Loucy (cell line): ENCODE measurements around the gene LRRC56.

Experiments
- H2AFZ ChIP-seq: fragments of 200-600 bp; sonication (generic); 2 replicates; pipeline ENCODE4 v1.6.0; 2016; ENCODE audit warnings: antibody characterized with exemption, mild to moderate bottlenecking, low read length, moderate library complexity
- H3F3A ChIP-seq: fragments of 200-600 bp; 2 replicates; pipeline ENCODE4 v1.6.0; 2016; ENCODE audit warnings: antibody characterized with exemption, low read depth, mild to moderate bottlenecking
- H3K27me3 ChIP-seq: fragments of 200-600 bp; sonication (generic); 2 replicates; pipeline ENCODE4 v1.6.1; 2014; ENCODE audit warnings: low read length, mild to moderate bottlenecking; ENCODE audit not compliant: insufficient read depth, poor library complexity, severe bottlenecking
- H3K36me3 ChIP-seq: fragments of 200-600 bp; sonication (generic); 2 replicates; pipeline ENCODE4 v1.6.1; 2016; ENCODE audit warnings: low read length; ENCODE audit not compliant: insufficient read depth
- H3K4me1 ChIP-seq: fragments of 200-600 bp; sonication (generic); 2 replicates; pipeline ENCODE4 v1.5.1; 2014; ENCODE audit warnings: low read length, mild to moderate bottlenecking; ENCODE audit not compliant: insufficient read depth, poor library complexity, severe bottlenecking
- H3K4me2 ChIP-seq: fragments of 200-600 bp; sonication (generic); 2 replicates; pipeline ENCODE4 v1.6.0; 2014; ENCODE audit warnings: antibody characterized with exemption, low read length, low read depth, mild to moderate bottlenecking; ENCODE audit not compliant: poor library complexity, severe bottlenecking
- H3K4me3 ChIP-seq: fragments of 200-600 bp; sonication (generic); 2 replicates; pipeline ENCODE4 v1.5.1; 2014; ENCODE audit warnings: low read length, mild to moderate bottlenecking, mixed read lengths; ENCODE audit not compliant: poor library complexity, severe bottlenecking
- H3K79me2 ChIP-seq: fragments of 200-600 bp; sonication (generic); 2 replicates; pipeline ENCODE4 v1.6.1; 2014; ENCODE audit warnings: low read length; ENCODE audit not compliant: insufficient read depth
- H3K9ac ChIP-seq: fragments of 200-600 bp; sonication (generic); 2 replicates; pipeline ENCODE4 v1.6.0; 2014; ENCODE audit warnings: mild to moderate bottlenecking, low read depth, low read length, moderate library complexity; ENCODE audit not compliant: poor library complexity, severe bottlenecking
- H3K9me2 ChIP-seq: fragments of 200-600 bp; sonication (generic); replicated peaks from 2 replicates; pipeline ENCODE4 v1.6.1; 2016; ENCODE audit warnings: low read depth, low read length, mixed read lengths
- H3K9me3 ChIP-seq: fragments of 200-600 bp; sonication (generic); 2 replicates; pipeline ENCODE4 v1.6.1; 2014; ENCODE audit warnings: mild to moderate bottlenecking, antibody characterized with exemption, low read length, low read depth; ENCODE audit not compliant: insufficient read depth
- H4K20me1 ChIP-seq: fragments of 200-600 bp; sonication (generic); 2 replicates; pipeline ENCODE4 v1.6.0; 2014; ENCODE audit warnings: antibody characterized with exemption, low read length, mild to moderate bottlenecking; ENCODE audit not compliant: insufficient read depth, poor library complexity, severe bottlenecking
- EZH2phosphoT487 ChIP-seq: fragments of 200-600 bp; IDR thresholded peaks from 2 replicates; pipeline ENCODE4 v1.6.1; 2018; ENCODE audit warnings: antibody characterized with exemption, mild to moderate bottlenecking, moderate library complexity, borderline replicate concordance
- TF ChIP-seq, protein P1 (sequence below): fragments of 200-600 bp; sonication (generic); conservative IDR thresholded peaks from 2 replicates; pipeline ENCODE4 v1.5.1; 2014; ENCODE audit warnings: mild to moderate bottlenecking, antibody characterized with exemption, low read length

Gene LRRC56

DNA sequence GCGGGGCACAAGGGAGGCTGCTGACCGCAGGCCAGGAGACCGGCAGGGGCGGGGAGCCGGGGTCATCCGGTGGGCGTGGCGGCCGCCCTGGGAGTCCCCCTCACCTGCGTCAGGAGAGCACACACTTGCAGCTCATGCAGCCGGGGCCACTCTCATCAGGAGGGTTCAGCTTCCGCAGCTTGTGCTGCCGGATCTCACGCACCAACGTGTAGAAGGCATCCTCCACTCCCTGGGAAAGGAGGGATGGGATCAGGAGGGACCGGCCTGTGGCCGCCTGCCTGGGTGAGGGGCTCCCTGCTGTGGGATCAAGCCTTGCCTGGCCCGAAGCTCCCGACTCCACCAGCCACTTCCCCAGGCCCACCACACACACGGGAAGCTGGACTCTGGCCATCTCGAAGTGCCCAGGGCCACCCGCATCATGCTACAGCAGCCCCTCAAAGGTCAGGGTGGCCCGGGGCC is 4.8 kb upstream of the LRRC56 start:
- Histone ChIP-seq H3K27me3 (no peaks in the 10 kb centered on the region), H3F3A (no peaks in the 10 kb centered on the region), H3K9ac (no peak overlapping the region), H3K4me1 (peaks cover 17% of the 10 kb centered on the region), H3K79me2 (peaks cover 17% of the 10 kb centered on the region), H3K4me2 (no peak overlapping the region), H3K36me3 (peaks cover 4% of the 10 kb centered on the region; the same call in 1 of the 2 replicates), H4K20me1 (peaks cover 18% of the 10 kb centered on the region), H2AFZ (no peak overlapping the region), H3K4me3 (no peak overlapping the region), H3K9me3 (no peaks in the 10 kb centered on the region), H3K9me2 (no peaks in the 10 kb centered on the region)
- TF ChIP-seq EZH2phosphoT487: no peak
- TF ChIP-seq, protein P1, sequence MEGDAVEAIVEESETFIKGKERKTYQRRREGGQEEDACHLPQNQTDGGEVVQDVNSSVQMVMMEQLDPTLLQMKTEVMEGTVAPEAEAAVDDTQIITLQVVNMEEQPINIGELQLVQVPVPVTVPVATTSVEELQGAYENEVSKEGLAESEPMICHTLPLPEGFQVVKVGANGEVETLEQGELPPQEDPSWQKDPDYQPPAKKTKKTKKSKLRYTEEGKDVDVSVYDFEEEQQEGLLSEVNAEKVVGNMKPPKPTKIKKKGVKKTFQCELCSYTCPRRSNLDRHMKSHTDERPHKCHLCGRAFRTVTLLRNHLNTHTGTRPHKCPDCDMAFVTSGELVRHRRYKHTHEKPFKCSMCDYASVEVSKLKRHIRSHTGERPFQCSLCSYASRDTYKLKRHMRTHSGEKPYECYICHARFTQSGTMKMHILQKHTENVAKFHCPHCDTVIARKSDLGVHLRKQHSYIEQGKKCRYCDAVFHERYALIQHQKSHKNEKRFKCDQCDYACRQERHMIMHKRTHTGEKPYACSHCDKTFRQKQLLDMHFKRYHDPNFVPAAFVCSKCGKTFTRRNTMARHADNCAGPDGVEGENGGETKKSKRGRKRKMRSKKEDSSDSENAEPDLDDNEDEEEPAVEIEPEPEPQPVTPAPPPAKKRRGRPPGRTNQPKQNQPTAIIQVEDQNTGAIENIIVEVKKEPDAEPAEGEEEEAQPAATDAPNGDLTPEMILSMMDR: no peak

- TF ChIP-seq EZH2phosphoT487: no peak
- TF ChIP-seq, protein P1: no peak
- Histone ChIP-seq H3K9me3 (no peaks in the 10 kb centered on the region), H3K4me2 (peak overlapping the region; percentile 94), H3K9ac (peak overlapping the region; percentile 85), H3K27me3 (no peaks in the 10 kb centered on the region), H3F3A (no peaks in the 10 kb centered on the region), H2AFZ (no peak overlapping the region), H3K36me3 (peaks cover 4% of the 10 kb centered on the region; the same call in 1 of the 2 replicates), H3K4me1 (peaks cover 17% of the 10 kb centered on the region), H3K79me2 (peaks cover 17% of the 10 kb centered on the region), H3K9me2 (no peaks in the 10 kb centered on the region), H3K4me3 (peak overlapping the region; percentile 94), H4K20me1 (peaks cover 18% of the 10 kb centered on the region)
Measured at GRCh38 chr11:532986-533585, 4.2 kb upstream of the LRRC56 start.

- Histone ChIP-seq H3K9me2 (no peaks in the 10 kb centered on the region), H3F3A (no peaks in the 10 kb centered on the region), H3K9ac (peak overlapping the region; percentile 85), H4K20me1 (peaks cover 18% of the 10 kb centered on the region), H3K4me1 (peaks cover 17% of the 10 kb centered on the region), H2AFZ (no peak overlapping the region), H3K4me2 (peak overlapping the region; percentile 94), H3K9me3 (no peaks in the 10 kb centered on the region), H3K4me3 (peak overlapping the region; percentile 94), H3K36me3 (peaks cover 4% of the 10 kb centered on the region; the same call in 1 of the 2 replicates), H3K79me2 (peaks cover 17% of the 10 kb centered on the region), H3K27me3 (no peaks in the 10 kb centered on the region)
- no peak for TF ChIP-seq EZH2phosphoT487
- TF ChIP-seq, protein P1: no peak
Measured at GRCh38 chr11:533586-534395, 3.5 kb upstream of the LRRC56 start.
